Stimulated activated CD4-positive, alpha-beta T cell treated with anti-CD3 and anti-CD28 coated beads, TNF-alpha, amount 100 ng/mL, for 4 hours (primary cell): Measurements from ENCODE around the gene SLC49A3.

Experiments
- DNase-seq, 3 experiments: peaks; one replicate each; pipeline ENCODE4 v3.0.0-alpha.2; 2020; ENCODE audit warnings: low read depth in 3 of 3

SLC49A3 gene

DNA sequence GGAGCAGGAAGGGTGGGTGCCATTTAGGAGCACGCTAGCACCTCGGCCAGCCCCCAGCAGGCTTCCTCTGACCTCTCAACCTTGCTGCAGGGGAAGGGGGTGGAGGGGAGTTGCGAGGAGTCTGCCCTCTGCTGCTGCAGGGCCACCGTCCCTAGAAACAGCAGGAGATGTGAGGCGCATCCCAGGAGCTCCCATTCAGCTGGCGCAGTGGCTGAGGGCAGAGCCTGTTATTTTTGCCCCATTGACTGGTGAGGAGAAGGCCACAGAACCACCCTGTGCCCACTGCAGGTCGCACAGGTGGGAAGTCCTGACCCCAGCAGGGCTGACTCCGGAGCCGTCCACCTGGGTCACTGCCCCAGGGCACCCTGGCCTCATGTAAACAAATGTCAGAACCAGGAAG is 55.5 kb downstream of the SLC49A3 start:
- no peak for DNase-seq

DNA sequence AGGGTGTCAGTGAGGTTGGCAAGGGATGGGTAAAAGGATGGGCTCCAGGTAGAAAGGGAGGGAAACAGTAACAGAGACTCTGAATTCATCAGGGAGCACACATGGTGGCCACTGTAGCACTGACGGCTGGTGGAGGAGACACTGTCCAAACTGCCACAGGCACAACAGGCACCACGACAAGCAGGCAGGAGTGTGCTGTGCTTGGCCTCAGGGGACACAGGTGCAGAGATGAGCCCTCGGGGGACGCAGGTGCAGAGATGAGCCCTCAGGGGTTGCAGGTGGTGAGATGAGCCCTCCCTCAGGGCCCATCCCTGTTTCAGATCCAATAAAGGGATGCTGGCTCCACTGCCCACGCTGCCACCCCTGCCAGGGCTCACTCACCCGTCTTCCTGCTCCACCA is 56.0 kb downstream of the SLC49A3 start:
- no peak for DNase-seq

DNA sequence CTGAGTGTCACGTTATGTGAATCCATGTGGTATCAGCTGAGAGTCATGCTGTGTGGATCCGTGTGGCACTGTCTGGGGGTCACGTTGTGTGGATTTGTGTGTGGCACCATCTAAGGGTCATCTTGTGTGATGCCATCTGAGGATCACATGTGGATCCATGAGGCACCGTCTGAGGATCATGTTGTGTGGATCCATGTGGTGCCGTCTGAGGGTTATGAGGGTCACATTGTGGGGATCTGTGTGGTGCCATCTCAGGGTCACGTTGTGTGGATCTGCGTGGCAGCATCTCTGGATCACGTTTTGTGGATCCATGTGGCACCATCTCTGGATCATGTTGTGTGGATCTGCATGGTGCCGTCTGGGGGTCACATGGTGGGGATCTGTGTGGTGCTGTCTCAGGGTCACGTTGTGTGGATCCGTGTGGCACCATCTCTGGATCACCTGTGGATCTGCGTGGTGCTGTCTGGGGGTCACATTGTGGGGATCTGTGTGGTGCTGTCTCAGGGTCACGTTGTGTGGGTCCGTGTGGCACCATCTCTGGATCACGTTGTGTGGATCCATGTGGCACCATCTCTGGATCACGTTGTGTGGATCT is 56.7 kb downstream of the SLC49A3 start:
- DNase-seq = no peak
